Bronchial epithelial cell (primary cell): ENCODE data around the gene DMD. TPM values are rescaled to one million over a fixed set of nuclear protein-coding genes. Genes with fewer than 3 reads are reported as not detected.

ENCODE experiments used
- DNase-seq: peaks from one replicate; pipeline ENCODE4 v3.0.0-alpha.2; 2010; ENCODE audit warnings: low read depth
- FAIRE-seq: peaks from 2 replicates; lab custom pipeline; 2011; peaks lifted over from hg19 to GRCh38; lab: Jason Lieb, UNC
- H3K27me3 ChIP-seq: 2 replicates; pipeline ENCODE4 v1.5.1; 2011; ENCODE audit warnings: low read length; ENCODE audit not compliant: control insufficient read depth, insufficient read depth
- H3K36me3 ChIP-seq: 2 replicates; pipeline ENCODE4 v1.5.1; 2011; ENCODE audit warnings: low read length; ENCODE audit not compliant: control insufficient read depth, insufficient read depth
- H3K4me3 ChIP-seq: 2 replicates; pipeline ENCODE4 v1.5.1; 2011; ENCODE audit warnings: mild to moderate bottlenecking, low read depth, low read length, control low read depth
- CTCF ChIP-seq: IDR thresholded peaks from 2 replicates; pipeline ENCODE4 v1.5.1; 2011; ENCODE audit warnings: mild to moderate bottlenecking, moderate library complexity, low read length, control low read depth, inconsistent platforms; ENCODE audit not compliant: insufficient read depth, severe bottlenecking
- total RNA-seq: library from RNA; depleted of rRNA; stranded (reverse); fragments of >200 nt; gene quantifications from 2 replicates; pipeline ENCODE4 v1.2.1, GENCODE V29; 2014

Gene DMD
- total RNA-seq, 1 donor from 2014 or later: 4.5 TPM

- FAIRE-seq: no peak
- H3K27me3 ChIP-seq: no peaks in the 10 kb centered on the region
- H3K4me3 ChIP-seq: no peak overlapping the region
- no peak for DNase-seq
- no peaks in the 10 kb centered on the region for H3K36me3 ChIP-seq
- TF ChIP-seq CTCF: no peak
Observed at GRCh38 chrX:32874839-32875238, 336.5 kb downstream of the DMD start.

DNA sequence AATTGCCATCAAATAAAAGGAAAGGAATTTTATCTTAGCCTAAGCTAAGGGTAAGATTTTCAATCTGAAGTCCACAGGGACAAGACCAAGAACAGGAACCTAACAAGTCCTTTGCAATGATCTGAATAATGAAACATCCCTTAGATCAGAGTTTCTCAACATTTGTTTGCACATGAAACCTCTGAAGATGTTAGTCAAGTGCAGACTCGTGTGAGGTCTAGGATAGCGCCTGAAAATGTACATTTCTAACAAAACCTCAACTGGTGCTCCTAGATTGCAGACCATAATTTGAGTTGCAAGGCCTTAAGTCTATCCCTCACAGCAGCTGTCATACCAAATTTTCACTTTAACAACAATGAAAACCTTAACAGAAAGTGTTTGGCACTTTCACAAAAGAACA lies 337.6 kb downstream of the DMD start:
- Histone ChIP-seq H3K4me3 (no peak overlapping the region), H3K27me3 (no peaks in the 10 kb centered on the region), H3K36me3 (no peaks in the 10 kb centered on the region)
- no peak for TF ChIP-seq CTCF
- FAIRE-seq (no peak), DNase-seq (peak; percentile 67)

DNA sequence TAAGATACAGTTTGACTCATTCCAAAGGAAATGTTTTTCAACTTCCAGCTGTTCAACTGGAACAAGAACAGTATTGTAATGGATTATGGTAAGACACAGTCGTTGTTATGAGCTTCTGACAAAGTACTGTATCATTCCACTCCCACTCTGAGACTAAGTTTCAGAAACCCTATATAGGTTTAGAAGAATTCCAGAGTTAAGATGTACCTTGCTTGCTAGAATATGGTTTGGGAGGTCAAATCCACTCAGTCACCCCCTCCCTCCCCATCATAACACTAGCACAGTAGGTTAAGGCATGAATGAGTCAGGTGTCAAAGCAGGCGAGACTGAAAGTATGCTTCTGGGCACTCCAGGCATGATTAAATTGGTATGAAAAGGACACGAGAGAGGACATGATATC lies 339.7 kb downstream of the DMD start:
- DNase-seq (peak; percentile 86), FAIRE-seq (no peak)
- TF ChIP-seq CTCF: no peak

DNA sequence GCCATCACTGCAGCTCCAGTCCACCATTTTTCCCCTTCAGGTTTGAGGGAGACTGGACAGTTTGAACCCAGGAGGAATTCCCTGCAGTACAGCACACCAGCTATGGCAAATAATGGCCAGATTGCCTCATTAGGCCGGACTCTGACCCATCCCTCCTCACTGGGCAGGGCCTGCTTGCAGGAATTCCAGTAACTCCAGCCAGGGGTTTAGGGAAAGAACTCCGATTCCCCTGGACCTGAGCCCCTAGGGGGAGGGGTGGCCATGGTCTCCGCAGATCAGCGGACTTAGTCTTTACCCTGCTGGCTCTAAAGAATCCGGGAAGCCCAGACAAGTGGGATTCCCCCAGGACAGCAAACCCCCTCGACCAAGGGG lies 342.8 kb downstream of the DMD start:
- Histone ChIP-seq H3K4me3 (no peak overlapping the region), H3K27me3 (no peaks in the 10 kb centered on the region), H3K36me3 (no peaks in the 10 kb centered on the region)
- TF ChIP-seq CTCF: no peak
- DNase-seq (no peak), FAIRE-seq (no peak)

More for the DNA sequence above, 339.7 kb downstream of the DMD start:
- H3K27me3 ChIP-seq: no peaks in the 10 kb centered on the region
- H3K36me3 ChIP-seq: no peaks in the 10 kb centered on the region
- H3K4me3 ChIP-seq: no peak overlapping the region

DNA sequence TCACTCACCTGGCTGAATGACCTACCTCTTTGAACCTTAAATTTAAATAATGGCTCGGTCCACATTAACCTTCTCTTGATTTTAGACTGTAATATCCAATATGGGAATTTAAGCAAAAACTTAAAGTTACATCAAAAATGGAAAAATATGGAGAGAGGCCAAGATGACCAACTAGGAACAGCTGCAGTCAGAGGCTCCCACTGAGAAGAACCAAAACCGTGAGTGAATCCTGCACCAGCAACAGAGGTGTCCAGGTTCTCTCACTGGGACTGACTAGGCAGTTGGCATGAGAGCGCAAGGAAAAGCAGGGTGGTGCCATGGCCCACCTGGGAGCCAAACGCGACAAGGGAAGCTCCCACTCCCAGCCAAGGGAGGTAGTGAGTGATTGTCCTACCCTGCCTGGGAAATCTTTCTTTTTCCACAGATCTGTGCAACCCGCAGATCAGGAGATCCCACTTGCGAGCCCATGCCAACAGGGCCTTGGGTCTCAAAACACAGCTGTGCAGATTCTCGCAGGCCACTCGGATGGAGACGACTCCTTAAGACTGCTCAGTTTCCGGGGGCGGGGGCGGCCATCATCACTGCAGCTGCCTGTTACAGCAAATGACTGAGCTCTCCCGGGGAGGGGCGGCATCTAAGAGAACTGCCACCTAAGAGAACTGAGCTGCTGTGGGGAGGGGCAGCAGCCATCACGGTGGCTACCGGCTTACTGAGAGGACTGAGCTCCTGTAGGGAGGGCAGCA lies 343.4 kb downstream of the DMD start:
- Histone ChIP-seq H3K4me3 (no peak overlapping the region), H3K27me3 (no peaks in the 10 kb centered on the region), H3K36me3 (no peaks in the 10 kb centered on the region)
- DNase-seq (no peak), FAIRE-seq (no peak)
- no peak for TF ChIP-seq CTCF

DNA sequence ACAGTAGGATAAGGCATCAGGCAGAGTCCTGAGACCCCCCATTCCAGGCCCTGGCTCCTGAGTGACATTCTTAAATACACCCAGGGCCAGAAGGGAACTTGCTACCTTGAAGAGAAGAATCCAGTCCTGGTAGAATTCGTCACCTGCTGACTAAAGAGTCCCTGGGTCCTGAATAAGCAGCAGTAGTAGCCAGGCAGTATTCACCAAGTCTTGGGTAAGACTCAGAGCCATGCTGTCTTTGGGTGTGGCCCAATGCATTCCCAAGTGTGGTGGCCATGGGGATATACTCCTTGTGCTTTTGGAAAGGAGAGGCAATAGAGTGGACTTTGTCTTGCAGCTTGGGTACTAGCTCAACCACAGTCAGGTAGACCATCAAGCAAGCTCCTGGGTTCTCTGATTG lies 359.1 kb downstream of the DMD start:
- Histone ChIP-seq H3K27me3 (no peaks in the 10 kb centered on the region), H3K4me3 (no peak overlapping the region), H3K36me3 (no peaks in the 10 kb centered on the region)
- no peak for TF ChIP-seq CTCF
- FAIRE-seq: peak; percentile 90
- DNase-seq: no peak
